Neural progenitor cell (in vitro differentiated cells): ENCODE data around the gene SLC16A6. TPM values are rescaled to one million over a fixed set of nuclear protein-coding genes. Genes with fewer than 3 reads are reported as not detected.
"Not testable (repeated sequence)": the region's sequence is repeated elsewhere in the genome, so short reads cannot be mapped to it uniquely, and the experiment has no call there.

Experiments
- DNase-seq: peaks from one replicate; pipeline ENCODE4 v3.0.0-alpha.2; 2016; ENCODE audit warnings: low spot score
- H2AFZ ChIP-seq: fragments of 200-600 bp; sonication (generic); replicated peaks from 2 replicates; pipeline ENCODE4 v1.6.1; 2016; ENCODE audit warnings: antibody characterized with exemption
- H3F3A ChIP-seq: fragments of 200-600 bp; sonication (generic); 2 replicates; pipeline ENCODE4 v1.6.1; 2016; ENCODE audit warnings: antibody characterized with exemption, low read depth
- H3K27ac ChIP-seq: fragments of 200-600 bp; sonication (generic); 2 replicates; pipeline ENCODE4 v1.5.1; 2016; ENCODE audit warnings: mild to moderate bottlenecking
- H3K27me3 ChIP-seq: fragments of 200-600 bp; sonication (generic); 2 replicates; pipeline ENCODE4 v1.6.1; 2016; ENCODE audit warnings: mild to moderate bottlenecking, moderate library complexity
- H3K36me3 ChIP-seq: fragments of 200-600 bp; sonication (generic); 2 replicates; pipeline ENCODE4 v1.5.1; 2016
- H3K4me1 ChIP-seq: fragments of 200-600 bp; sonication (generic); 2 replicates; pipeline ENCODE4 v1.6.1; 2016; ENCODE audit warnings: mixed run types
- H3K4me2 ChIP-seq: fragments of 200-600 bp; sonication (generic); 2 replicates; pipeline ENCODE4 v1.6.1; 2016
- H3K4me3 ChIP-seq: fragments of 200-600 bp; sonication (generic); 2 replicates; pipeline ENCODE4 v1.5.1; 2016
- H3K79me2 ChIP-seq: fragments of 200-600 bp; sonication (generic); 2 replicates; pipeline ENCODE4 v1.6.1; 2016; ENCODE audit warnings: low read depth
- H3K9ac ChIP-seq: fragments of 200-600 bp; sonication (generic); 2 replicates; pipeline ENCODE4 v1.6.1; 2016
- H3K9me3 ChIP-seq: fragments of 200-600 bp; sonication (generic); 2 replicates; pipeline ENCODE4 v1.5.1; 2016; ENCODE audit warnings: low read depth
- H4K20me1 ChIP-seq: fragments of 200-600 bp; sonication (generic); 2 replicates; pipeline ENCODE4 v1.6.1; 2016; ENCODE audit warnings: low read depth
- H3K27ac Mint-ChIP-seq: 3 replicates; pipeline ENCODE4 v1.8.0; 2021; ENCODE audit warnings: mixed read lengths
- H3K27me3 Mint-ChIP-seq: 2 replicates; pipeline ENCODE4 v1.8.0; 2022; ENCODE audit warnings: low read depth, mild to moderate bottlenecking, inconsistent platforms, moderate library complexity, mixed read lengths; ENCODE audit not compliant: insufficient read depth
- H3K36me3 Mint-ChIP-seq: 3 replicates; pipeline ENCODE4 v1.8.0; 2021; ENCODE audit warnings: mixed read lengths
- H3K4me1 Mint-ChIP-seq: 3 replicates; pipeline ENCODE4 v1.8.0; 2021; ENCODE audit warnings: mixed read lengths
- H3K4me3 Mint-ChIP-seq: 3 replicates; pipeline ENCODE4 v1.8.0; 2021; ENCODE audit warnings: mild to moderate bottlenecking, moderate library complexity, mixed read lengths
- H3K9me3 Mint-ChIP-seq: 3 replicates; pipeline ENCODE4 v1.8.0; 2020; ENCODE audit warnings: mixed read lengths
- CTCF ChIP-seq: fragments of 200-600 bp; sonication (generic); IDR thresholded peaks from 2 replicates; pipeline ENCODE4 v1.5.1; 2017; ENCODE audit warnings: antibody characterized with exemption, mild to moderate bottlenecking
- EZH2 ChIP-seq: fragments of 200-600 bp; sonication (generic); IDR thresholded peaks from 2 replicates; pipeline ENCODE4 v1.6.1; 2017; ENCODE audit warnings: antibody characterized with exemption, mild to moderate bottlenecking, moderate library complexity
- EZH2phosphoT487 ChIP-seq: fragments of 200-600 bp; sonication (generic); IDR thresholded peaks from 2 replicates; pipeline ENCODE4 v1.6.1; 2017; ENCODE audit warnings: antibody characterized with exemption
- total RNA-seq: library from RNA; depleted of rRNA; stranded (reverse); fragments of >200 nt; gene quantifications from 2 replicates; pipeline ENCODE4 v1.2.3, GENCODE V29; 2015; ENCODE audit warnings: low replicate concordance

The SLC16A6 gene
- total RNA-seq, 1 donor from 2014 or later = 0.19 TPM

GRCh38 chr17:68231541-68231940 is 59.4 kb downstream of the SLC16A6 start:
- Mint-ChIP-seq H3K36me3 (peaks cover 6% of the 10 kb centered on the region), H3K27me3 (no peaks in the 10 kb centered on the region), H3K9me3 (no peaks in the 10 kb centered on the region), H3K4me1 (no peaks in the 10 kb centered on the region), H3K4me3 (no peak overlapping the region), H3K27ac (no peak overlapping the region)
- peaks cover 9% of the 10 kb centered on the region for H4K20me1 ChIP-seq
- no peaks in the 10 kb centered on the region for H3F3A ChIP-seq
- H3K27me3 ChIP-seq = no peaks in the 10 kb centered on the region
- DNase-seq = no peak
- no peaks in the 10 kb centered on the region for H3K4me1 ChIP-seq
- TF ChIP-seq CTCF (no peak), EZH2 (no peak), EZH2phosphoT487 (no peak)
- H3K4me3 ChIP-seq = no peak overlapping the region
- no peak overlapping the region for H3K27ac ChIP-seq
- no peaks in the 10 kb centered on the region for H3K79me2 ChIP-seq
- no peak overlapping the region for H3K9ac ChIP-seq
- H3K9me3 ChIP-seq = no peaks in the 10 kb centered on the region
- H3K4me2 ChIP-seq = no peak overlapping the region
- no peak overlapping the region for H2AFZ ChIP-seq
- H3K36me3 ChIP-seq = no peaks in the 10 kb centered on the region

GRCh38 chr17:68231131-68231530 is 59.8 kb downstream of the SLC16A6 start:
- not testable (repeated sequence) for H3K4me1 Mint-ChIP-seq, H3K4me2 ChIP-seq, H3K36me3 ChIP-seq, H3K9me3 ChIP-seq, H3F3A ChIP-seq, H3K36me3 Mint-ChIP-seq, H3K4me3 ChIP-seq, H3K27ac Mint-ChIP-seq, H3K9ac ChIP-seq, DNase-seq, H3K4me3 Mint-ChIP-seq, H2AFZ ChIP-seq, H3K4me1 ChIP-seq, H3K27ac ChIP-seq, H3K9me3 Mint-ChIP-seq, H4K20me1 ChIP-seq, H3K79me2 ChIP-seq, H3K27me3 Mint-ChIP-seq, H3K27me3 ChIP-seq

- H3K79me2 ChIP-seq = no peaks in the 10 kb centered on the region
- TF ChIP-seq EZH2phosphoT487 = no peak
- no peak for TF ChIP-seq EZH2
- TF ChIP-seq CTCF = no peak
- no peaks in the 10 kb centered on the region for H3K36me3 ChIP-seq
- Mint-ChIP-seq H3K4me1 (no peaks in the 10 kb centered on the region), H3K9me3 (no peaks in the 10 kb centered on the region), H3K36me3 (peaks cover 6% of the 10 kb centered on the region), H3K27ac (no peak overlapping the region), H3K4me3 (no peak overlapping the region), H3K27me3 (peaks cover 4% of the 10 kb centered on the region)
- H3K9ac ChIP-seq = no peak overlapping the region
- DNase-seq = no peak
- H3K4me1 ChIP-seq = no peaks in the 10 kb centered on the region
- no peak overlapping the region for H3K4me3 ChIP-seq
- H3F3A ChIP-seq = no peaks in the 10 kb centered on the region
- no peaks in the 10 kb centered on the region for H3K27me3 ChIP-seq
- H3K4me2 ChIP-seq = no peak overlapping the region
- no peak overlapping the region for H3K27ac ChIP-seq
- no peaks in the 10 kb centered on the region for H3K9me3 ChIP-seq
- H2AFZ ChIP-seq = no peak overlapping the region
- peaks cover 9% of the 10 kb centered on the region for H4K20me1 ChIP-seq
These were observed 61.3 kb downstream of the SLC16A6 start for GRCh38 chr17:68229619-68230018.

GRCh38 chr17:68228817-68229570 is 61.9 kb downstream of the SLC16A6 start:
- H4K20me1 ChIP-seq = peaks cover 4% of the 10 kb centered on the region
- H3K9ac ChIP-seq = no peak overlapping the region
- no peak overlapping the region for H3K4me2 ChIP-seq
- H3K4me1 ChIP-seq = no peaks in the 10 kb centered on the region
- H3F3A ChIP-seq = no peaks in the 10 kb centered on the region
- H3K4me3 ChIP-seq = no peak overlapping the region
- no peak for DNase-seq
- no peaks in the 10 kb centered on the region for H3K9me3 ChIP-seq
- TF ChIP-seq EZH2phosphoT487 = no peak
- TF ChIP-seq EZH2 = no peak
- no peak for TF ChIP-seq CTCF
- H3K27me3 ChIP-seq = no peaks in the 10 kb centered on the region
- H3K79me2 ChIP-seq = no peaks in the 10 kb centered on the region
- H3K36me3 Mint-ChIP-seq = peaks cover 6% of the 10 kb centered on the region
- H3K4me1 Mint-ChIP-seq = no peaks in the 10 kb centered on the region
- H3K27ac Mint-ChIP-seq = no peak overlapping the region
- peaks cover 5% of the 10 kb centered on the region for H3K27me3 Mint-ChIP-seq
- no peaks in the 10 kb centered on the region for H3K9me3 Mint-ChIP-seq
- H3K27ac ChIP-seq = no peak overlapping the region
- no peaks in the 10 kb centered on the region for H3K36me3 ChIP-seq
- no peak overlapping the region for H2AFZ ChIP-seq
- H3K4me3 Mint-ChIP-seq = no peak overlapping the region

GRCh38 chr17:68228039-68228680 is 62.8 kb downstream of the SLC16A6 start:
- DNase-seq, H3K27ac ChIP-seq, H3K4me1 ChIP-seq, H3K36me3 Mint-ChIP-seq, H3K9ac ChIP-seq, H3K4me1 Mint-ChIP-seq, H3K9me3 ChIP-seq, H4K20me1 ChIP-seq, H3K9me3 Mint-ChIP-seq, H3K4me3 ChIP-seq, H3F3A ChIP-seq, H3K4me3 Mint-ChIP-seq, H3K27me3 ChIP-seq, H3K79me2 ChIP-seq, H3K36me3 ChIP-seq, H2AFZ ChIP-seq, H3K4me2 ChIP-seq, H3K27me3 Mint-ChIP-seq: not testable (repeated sequence)
- peak overlapping the region; percentile 90 for H3K27ac Mint-ChIP-seq
